Activated CD4-positive, alpha-beta T cell treated with anti-CD3 and anti-CD28 coated beads for 36 hours (primary cell): ENCODE measurements around the gene EEFSEC. TPM values are rescaled to one million over a fixed set of nuclear protein-coding genes. Genes with fewer than 3 reads are reported as not detected.

ENCODE experiments used
- ATAC-seq: fragments of 200-7000 bp; cut with Tn5 transposase; one replicate; pipeline ENCODE4 v1.10.0; 2021; ENCODE audit warnings: mild to moderate bottlenecking, moderate library complexity
- CTCF ChIA-PET: fragments of 350-600 bp; sonication (Branson Sonifier 250); formaldehyde crosslinking; loops from one replicate; lab custom pipeline; 2021; ENCODE audit warnings: antibody characterized with exemption; lab: Charles Lee
- POLR2A ChIA-PET: fragments of 350-600 bp; sonication (Branson Sonifier 250); formaldehyde crosslinking; loops from one replicate; lab custom pipeline; 2021; ENCODE audit warnings: antibody characterized with exemption, inconsistent platforms; lab: Charles Lee
- DNase-seq: peaks from one replicate; pipeline ENCODE4 v3.0.0-alpha.2; 2020
- H3K27ac Mint-ChIP-seq: one replicate; pipeline ENCODE4 v1.8.0; 2021; ENCODE audit warnings: mixed read lengths
- H3K27me3 Mint-ChIP-seq: one replicate; pipeline ENCODE4 v1.8.0; 2021; ENCODE audit warnings: mixed read lengths
- H3K36me3 Mint-ChIP-seq: one replicate; pipeline ENCODE4 v1.8.0; 2021; ENCODE audit warnings: low read depth, mixed read lengths
- H3K4me1 Mint-ChIP-seq: one replicate; pipeline ENCODE4 v1.8.0; 2021; ENCODE audit warnings: mixed read lengths
- H3K4me3 Mint-ChIP-seq: one replicate; pipeline ENCODE4 v1.8.0; 2021; ENCODE audit warnings: mild to moderate bottlenecking, moderate library complexity, mixed read lengths
- H3K9me3 Mint-ChIP-seq: one replicate; pipeline ENCODE4 v1.8.0; 2021; ENCODE audit warnings: low read depth, mixed read lengths
- intact Hi-C, 2 experiments: fragments of 100-400 bp; cut with DNase I in 1 of 2; cut with micrococcal nuclease in 1 of 2; formaldehyde crosslinking; loops; one replicate each; pipeline versions ENCODE4 v1.14.2 to v1.15.1; 2022 to 2024; cut with DNase I, micrococcal nuclease
- total RNA-seq, 2 experiments: library from RNA; stranded (reverse); gene quantifications; one replicate each; pipeline ENCODE4 v1.2.3, GENCODE V29; 2021

EEFSEC gene
- total RNA-seq, 2 experiments from 2014 or later: 19.6 to 20.7 TPM

GRCh38 chr3:128324911-128325592 lies 171.8 kb downstream of the EEFSEC start:
- DNase-seq: peak; percentile 1
- Mint-ChIP-seq H3K4me3 (no peak overlapping the region), H3K36me3 (no peaks in the 10 kb centered on the region), H3K27ac (no peak overlapping the region), H3K27me3 (no peaks in the 10 kb centered on the region), H3K4me1 (peaks cover 33% of the 10 kb centered on the region), H3K9me3 (no peaks in the 10 kb centered on the region)
- ATAC-seq: no peak
- intact Hi-C loops: loop anchor here in 1 of 2 experiments (5.0 kb wide), 1 partner anchor 248 kb away; no protein-coding TSS in a partner anchor
- ChIA-PET CTCF (no interaction called here), POLR2A (no interaction called here)

DNA sequence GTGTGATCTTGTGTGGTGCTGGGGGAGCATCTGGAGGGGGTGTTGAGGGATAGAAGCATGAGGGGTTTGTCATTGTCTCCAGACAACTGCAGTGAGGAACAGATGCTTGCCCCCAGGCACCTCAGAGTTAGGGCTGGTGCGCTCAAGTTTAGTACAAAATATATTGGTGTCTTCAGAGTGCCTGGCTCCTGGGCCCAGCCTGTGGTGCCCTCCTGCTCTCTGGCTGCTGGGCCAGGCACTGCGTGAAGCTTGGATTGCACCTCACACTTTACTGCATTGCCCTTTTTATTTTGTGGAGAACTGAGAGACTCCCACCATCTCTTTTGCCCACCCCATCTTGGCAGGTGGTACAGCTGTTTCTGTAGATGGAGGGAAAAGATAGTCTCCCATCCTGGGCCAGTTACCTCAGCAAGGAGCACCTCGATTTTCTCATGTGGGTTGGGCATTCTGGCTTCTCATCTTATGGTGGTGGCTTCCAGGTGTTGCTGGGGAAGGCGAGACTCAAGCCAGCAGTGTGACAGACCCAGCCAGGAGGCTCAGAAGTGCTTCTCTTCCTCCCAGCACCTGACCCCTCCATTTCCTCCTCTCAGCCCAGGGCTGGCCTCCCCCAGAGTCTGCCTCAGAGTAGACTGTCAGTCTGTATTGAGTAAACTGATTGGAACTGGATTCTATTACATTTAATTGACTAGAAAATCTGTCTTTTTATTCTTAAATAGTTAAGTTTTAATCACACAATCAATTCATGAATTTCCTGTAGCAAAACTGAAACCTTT lies 173.0 kb downstream of the EEFSEC start:
- CTCF ChIA-PET: no interaction called here

GRCh38 chr3:128327606-128328031 lies 174.3 kb downstream of the EEFSEC start:
- ChIA-PET CTCF (no interaction called here), POLR2A (no interaction called here)
- H3K36me3 Mint-ChIP-seq: no peaks in the 10 kb centered on the region
- peaks cover 22% of the 10 kb centered on the region for H3K4me1 Mint-ChIP-seq
- H3K27ac Mint-ChIP-seq: no peak overlapping the region
- ATAC-seq: no peak
- H3K4me3 Mint-ChIP-seq: no peak overlapping the region
- no peaks in the 10 kb centered on the region for H3K27me3 Mint-ChIP-seq
- intact Hi-C loops: no loop called here
- DNase-seq: peak; percentile 0
- no peaks in the 10 kb centered on the region for H3K9me3 Mint-ChIP-seq

More for the DNA sequence above, 173.0 kb downstream of the EEFSEC start:
- H3K4me3 Mint-ChIP-seq: no peak overlapping the region
- H3K27ac Mint-ChIP-seq: peak overlapping the region; percentile 49
- no peaks in the 10 kb centered on the region for H3K9me3 Mint-ChIP-seq
- H3K36me3 Mint-ChIP-seq: no peaks in the 10 kb centered on the region
- intact Hi-C loops: no loop called here
- DNase-seq: peak; percentile 14
- peaks cover 27% of the 10 kb centered on the region for H3K4me1 Mint-ChIP-seq
- ATAC-seq: peak; percentile 48
- no peaks in the 10 kb centered on the region for H3K27me3 Mint-ChIP-seq
- POLR2A ChIA-PET: no interaction called here

GRCh38 chr3:128328546-128329458 lies 175.5 kb downstream of the EEFSEC start:
- H3K36me3 Mint-ChIP-seq: no peaks in the 10 kb centered on the region
- H3K27ac Mint-ChIP-seq: no peak overlapping the region
- DNase-seq (no peak), ATAC-seq (no peak)
- intact Hi-C loops: no loop called here
- no peak overlapping the region for H3K4me3 Mint-ChIP-seq
- CTCF ChIA-PET: interaction anchor here (0.6 kb wide), 1 partner anchor 175 kb away, joined by 3 read pairs; no protein-coding TSS in a partner anchor
- POLR2A ChIA-PET: no interaction called here
- peaks cover 22% of the 10 kb centered on the region for H3K4me1 Mint-ChIP-seq
- H3K9me3 Mint-ChIP-seq: no peaks in the 10 kb centered on the region
- no peaks in the 10 kb centered on the region for H3K27me3 Mint-ChIP-seq

GRCh38 chr3:128329491-128330213 lies 176.4 kb downstream of the EEFSEC start:
- intact Hi-C loops: no loop called here
- CTCF ChIA-PET: interaction anchor here (0.6 to 1.2 kb wide), 2 partner anchors 19 to 176 kb away, joined by 3 read pairs; no protein-coding TSS in a partner anchor
- no peaks in the 10 kb centered on the region for H3K27me3 Mint-ChIP-seq
- H3K9me3 Mint-ChIP-seq: no peaks in the 10 kb centered on the region
- DNase-seq: no peak
- H3K4me3 Mint-ChIP-seq: no peak overlapping the region
- H3K27ac Mint-ChIP-seq: no peak overlapping the region
- POLR2A ChIA-PET: interaction anchor here (0.6 kb wide), 1 partner anchor 203 kb away, joined by 3 read pairs; no protein-coding TSS in a partner anchor
- ATAC-seq: no peak
- no peaks in the 10 kb centered on the region for H3K36me3 Mint-ChIP-seq
- peaks cover 20% of the 10 kb centered on the region for H3K4me1 Mint-ChIP-seq

GRCh38 chr3:128330214-128330842 lies 177.0 kb downstream of the EEFSEC start:
- ChIA-PET POLR2A (interaction anchor here (0.6 kb wide), 1 partner anchor 202 kb away, joined by 3 read pairs; no protein-coding TSS in a partner anchor), CTCF (interaction anchor here (1.2 kb wide), 1 partner anchor 18 kb away, joined by 3 read pairs; no protein-coding TSS in a partner anchor)
- Mint-ChIP-seq H3K4me1 (peaks cover 14% of the 10 kb centered on the region), H3K4me3 (no peak overlapping the region), H3K27ac (no peak overlapping the region), H3K36me3 (no peaks in the 10 kb centered on the region), H3K9me3 (no peaks in the 10 kb centered on the region), H3K27me3 (no peaks in the 10 kb centered on the region)
- intact Hi-C loops: no loop called here
- ATAC-seq (no peak), DNase-seq (no peak)

- POLR2A ChIA-PET: no interaction called here
- ATAC-seq (no peak), DNase-seq (no peak)
- H3K4me3 Mint-ChIP-seq: no peak overlapping the region
- H3K27me3 Mint-ChIP-seq: no peaks in the 10 kb centered on the region
- peaks cover 1% of the 10 kb centered on the region for H3K36me3 Mint-ChIP-seq
- H3K4me1 Mint-ChIP-seq: no peaks in the 10 kb centered on the region
- intact Hi-C loops: no loop called here
- H3K9me3 Mint-ChIP-seq: no peaks in the 10 kb centered on the region
- H3K27ac Mint-ChIP-seq: no peak overlapping the region
- CTCF ChIA-PET: interaction anchor here (1.0 to 2.4 kb wide), 2 partner anchors 12 to 831 kb away, joined by 3 to 13 read pairs; no protein-coding TSS in a partner anchor
Measured at GRCh38 chr3:128334086-128334645, 180.9 kb downstream of the EEFSEC start.

DNA sequence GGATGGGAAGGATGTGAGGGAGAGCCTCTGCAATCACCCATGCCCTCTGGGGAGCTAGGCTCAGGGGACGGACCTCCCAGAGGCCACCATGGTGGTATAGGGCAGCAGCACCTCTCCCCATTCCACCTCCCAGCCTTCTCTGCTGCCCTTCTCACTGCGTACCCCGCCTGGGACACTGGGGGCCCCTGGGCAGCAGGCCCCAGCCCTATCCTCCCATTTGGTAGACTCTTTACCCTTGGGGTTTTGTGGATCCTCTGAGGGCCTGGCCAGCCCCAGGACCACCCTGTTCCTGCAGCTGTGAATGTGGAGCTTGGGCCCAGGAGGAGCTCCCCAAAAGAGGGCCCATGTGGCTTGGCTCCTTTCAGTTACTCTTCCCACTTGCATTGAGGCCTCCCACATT lies 181.5 kb downstream of the EEFSEC start:
- no peaks in the 10 kb centered on the region for H3K27me3 Mint-ChIP-seq
- peaks cover 1% of the 10 kb centered on the region for H3K36me3 Mint-ChIP-seq
- H3K4me3 Mint-ChIP-seq: no peak overlapping the region
- H3K4me1 Mint-ChIP-seq: no peaks in the 10 kb centered on the region
- no peak overlapping the region for H3K27ac Mint-ChIP-seq
- intact Hi-C loops: no loop called here
- ATAC-seq (no peak), DNase-seq (no peak)
- no peaks in the 10 kb centered on the region for H3K9me3 Mint-ChIP-seq
- ChIA-PET POLR2A (no interaction called here), CTCF (interaction anchor here (2.4 kb wide), 1 partner anchor 13 kb away, joined by 13 read pairs; no protein-coding TSS in a partner anchor)

DNA sequence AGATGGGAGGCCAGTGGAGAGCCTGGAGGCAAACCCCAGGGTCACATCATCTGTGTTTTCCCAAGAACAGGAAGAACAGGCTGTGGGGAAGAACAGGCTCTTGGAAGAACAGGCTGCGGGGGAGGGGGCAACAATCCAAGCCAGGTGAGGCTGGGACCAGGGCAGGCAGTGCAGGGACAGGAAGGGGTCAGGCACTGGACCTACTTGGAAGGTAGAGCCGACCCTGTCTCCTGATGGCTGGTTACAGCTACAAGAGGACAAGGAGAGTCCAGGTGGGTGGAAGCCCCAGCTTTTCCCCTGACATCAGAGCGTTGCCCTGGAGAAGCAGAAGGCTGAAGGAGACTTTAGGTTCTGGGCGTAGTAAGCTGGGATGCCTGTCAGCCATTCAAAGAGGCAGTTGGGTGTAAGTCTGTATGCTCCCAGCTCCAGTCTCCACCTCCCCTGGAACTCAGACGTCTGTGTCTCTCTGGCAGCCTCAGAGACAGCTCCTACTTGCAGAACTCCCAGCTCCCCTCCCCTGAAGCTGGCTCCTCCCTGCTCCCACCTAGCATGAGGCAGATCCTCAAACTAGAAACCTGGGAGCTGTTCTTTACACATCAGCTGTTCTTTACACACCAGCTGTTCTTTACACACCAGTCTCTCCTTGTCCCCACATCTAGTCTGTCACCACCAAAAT lies 182.5 kb downstream of the EEFSEC start:
- Mint-ChIP-seq H3K36me3 (peaks cover 1% of the 10 kb centered on the region), H3K9me3 (no peaks in the 10 kb centered on the region), H3K4me3 (no peak overlapping the region), H3K4me1 (no peaks in the 10 kb centered on the region), H3K27ac (no peak overlapping the region), H3K27me3 (no peaks in the 10 kb centered on the region)
- no peak for DNase-seq
- intact Hi-C loops: no loop called here
- ChIA-PET POLR2A (no interaction called here), CTCF (interaction anchor here (0.6 to 0.8 kb wide), 3 partner anchors 15 to 333 kb away, joined by 3 read pairs; no protein-coding TSS in a partner anchor)
- ATAC-seq: no peak
